COR-L47 (cell line): ENCODE measurements around the gene TRMT2A.

ENCODE experiments used
- DNase-seq: peaks from one replicate; lab custom pipeline; 2025; lab: John Stamatoyannopoulos, UW

The TRMT2A gene

DNA sequence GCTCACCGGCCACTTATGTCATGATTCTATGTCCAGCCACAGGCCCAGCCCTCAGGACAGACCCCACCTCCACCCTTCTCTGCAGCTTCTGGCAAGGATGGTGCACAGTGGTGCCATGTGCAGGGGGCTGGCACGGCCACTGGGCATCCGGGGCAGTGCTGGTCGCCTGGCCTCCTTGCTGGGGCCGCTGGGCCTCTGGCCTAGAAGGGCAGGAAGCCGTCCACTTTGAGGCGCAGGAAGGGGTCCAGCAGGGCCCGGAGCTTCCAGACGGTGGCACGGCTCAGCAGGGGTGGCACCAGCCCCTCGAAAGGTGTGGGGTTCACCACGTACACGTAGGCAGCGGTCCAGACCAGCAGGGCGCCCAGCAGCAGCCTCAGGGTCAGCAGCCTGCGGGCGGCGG is 31.4 kb upstream of the TRMT2A start:
- no peak for DNase-seq

DNA sequence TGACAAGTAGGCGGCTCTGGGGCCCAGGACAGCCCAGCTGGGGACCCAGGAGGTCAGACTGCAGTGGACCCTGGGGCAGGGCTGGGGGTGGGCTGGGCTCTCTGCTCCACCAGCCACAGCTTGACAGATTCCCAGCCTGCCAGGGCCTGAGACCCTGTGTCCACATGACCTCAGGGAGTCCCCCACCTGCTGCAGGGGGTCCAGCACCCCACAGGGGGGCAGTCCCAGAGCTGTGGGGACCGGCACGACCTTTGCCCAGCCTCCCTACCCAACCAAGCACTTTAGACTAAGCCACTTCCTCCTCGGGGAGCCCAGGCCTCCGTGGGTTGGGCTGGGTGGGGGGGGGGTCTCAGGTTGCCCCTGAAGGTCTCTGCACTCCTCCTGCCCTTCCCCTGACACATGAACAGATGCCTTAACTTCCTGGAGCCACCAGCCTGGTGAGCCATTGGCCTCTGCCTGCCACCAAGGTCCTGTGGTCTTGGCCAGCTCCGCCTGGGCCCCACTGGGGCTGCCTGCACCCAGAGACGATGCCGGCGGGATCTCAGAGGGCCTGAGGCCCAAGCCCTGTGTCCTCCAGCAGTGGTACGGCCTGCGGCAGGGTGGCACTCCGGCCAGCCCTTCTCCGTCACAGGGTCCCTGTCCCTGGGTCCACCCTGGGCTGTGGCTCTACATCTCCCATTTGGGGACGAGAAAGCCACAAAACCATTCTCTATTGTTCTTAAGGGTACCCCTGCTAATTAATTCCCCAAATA is 30.4 kb upstream of the TRMT2A start:
- no peak for DNase-seq

DNA sequence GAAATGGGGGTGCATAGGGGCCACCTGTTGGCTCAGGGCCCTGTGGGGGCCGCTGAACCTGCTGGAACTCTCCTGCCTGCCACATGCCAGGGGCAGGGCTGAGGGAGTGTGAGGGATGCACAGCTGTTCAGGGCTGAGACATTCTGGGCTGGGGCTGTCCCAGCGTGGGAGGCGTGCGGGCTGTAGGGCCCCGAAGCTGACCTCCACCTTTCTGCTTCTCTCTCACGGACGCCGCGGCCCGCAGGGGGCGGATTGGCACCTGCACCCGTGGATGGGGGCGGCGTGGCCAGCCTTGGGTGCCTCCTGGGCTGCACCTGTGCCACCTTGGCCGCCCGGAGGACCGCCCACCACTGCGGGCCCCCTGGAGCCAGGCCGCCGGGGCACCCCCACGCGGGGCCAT is 29.8 kb upstream of the TRMT2A start:
- DNase-seq: no peak

DNA sequence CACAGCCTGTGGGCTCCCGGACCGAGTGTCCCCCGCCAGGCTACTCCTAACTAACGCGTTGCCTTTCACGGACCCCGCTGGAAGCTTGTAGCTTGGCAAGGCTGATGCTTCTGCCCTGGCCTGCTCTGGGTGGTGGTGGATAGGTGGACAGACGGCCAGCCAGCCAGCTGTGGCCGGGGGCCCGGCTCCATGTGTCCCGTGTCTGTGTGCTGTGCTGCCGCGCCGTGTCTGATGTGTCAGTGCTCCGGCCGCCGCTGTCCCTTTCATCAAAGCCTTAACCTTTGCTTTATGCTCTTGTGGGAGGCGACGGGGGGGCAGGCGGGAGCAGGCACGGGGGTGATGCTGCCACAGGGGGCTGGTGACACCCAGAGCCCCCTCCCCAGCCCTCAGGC is 28.8 kb upstream of the TRMT2A start:
- no peak for DNase-seq

DNA sequence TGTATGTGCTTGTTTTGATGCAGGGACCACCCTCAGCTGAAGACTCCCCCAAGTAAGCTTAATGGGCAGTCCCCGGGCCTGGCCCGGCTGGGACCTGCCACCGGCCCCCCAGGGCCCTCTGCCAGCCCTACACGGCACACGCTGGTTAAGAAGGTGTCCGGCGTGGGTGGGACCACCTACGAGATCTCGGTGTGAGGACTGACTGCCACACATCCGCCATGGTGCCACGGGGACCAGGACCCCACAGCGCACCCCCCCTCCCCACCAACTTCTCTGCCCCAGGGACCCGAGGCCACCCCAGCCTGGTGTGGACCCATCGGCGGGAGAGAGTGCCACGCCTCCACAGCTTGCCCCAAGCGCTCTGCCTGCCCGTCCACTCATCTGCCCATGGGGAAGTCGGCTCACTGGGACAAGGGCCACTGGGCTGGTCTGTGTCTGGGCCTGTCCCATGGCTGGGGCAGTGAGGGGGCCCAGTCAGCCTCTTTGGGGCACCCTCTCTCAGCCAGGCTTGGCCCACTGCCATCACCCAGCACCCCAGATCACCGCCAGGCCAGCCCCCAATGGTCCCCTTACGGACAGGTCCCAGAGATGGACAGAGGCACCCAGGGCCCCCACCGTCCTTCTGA is 28.3 kb upstream of the TRMT2A start:
- no peak for DNase-seq

DNA sequence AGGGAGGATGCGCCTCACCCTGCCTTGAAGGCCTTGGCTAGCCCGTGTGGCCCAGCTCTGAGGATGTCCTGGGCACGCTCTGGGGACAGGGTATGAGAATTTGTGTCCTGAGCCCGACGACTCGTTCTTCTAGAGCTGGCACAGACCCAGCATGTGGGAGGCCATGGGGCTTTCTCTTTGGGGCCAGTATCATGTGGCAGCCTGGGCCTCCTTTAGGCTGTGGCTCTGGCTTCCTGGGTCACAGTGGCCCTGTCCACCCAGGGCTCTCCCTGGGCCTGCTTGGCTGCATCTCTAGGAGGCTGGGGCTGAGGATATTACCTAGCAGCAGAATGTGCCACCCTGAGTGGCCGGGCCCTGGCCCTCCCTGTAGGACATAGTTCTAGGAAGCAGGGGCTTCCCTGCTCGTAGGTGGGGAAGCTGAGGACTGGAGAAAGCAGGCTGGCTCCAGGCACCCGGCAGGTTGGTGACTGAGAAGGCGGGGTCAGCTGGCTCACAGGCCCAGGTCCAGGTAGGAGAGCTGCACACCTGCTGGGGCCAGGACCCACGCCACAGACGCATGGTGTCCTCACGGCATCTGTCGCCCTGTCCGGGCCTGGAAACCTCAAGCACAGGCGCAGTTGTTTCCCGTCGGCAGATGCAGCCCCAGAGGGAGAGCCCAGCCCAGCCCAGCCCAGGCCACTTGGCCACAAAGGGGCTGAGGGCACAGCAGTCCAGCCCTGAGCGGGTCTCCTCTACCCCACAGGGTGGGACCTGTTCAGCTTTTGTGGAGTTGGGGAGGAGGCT is 27.0 kb upstream of the TRMT2A start:
- DNase-seq: no peak

DNA sequence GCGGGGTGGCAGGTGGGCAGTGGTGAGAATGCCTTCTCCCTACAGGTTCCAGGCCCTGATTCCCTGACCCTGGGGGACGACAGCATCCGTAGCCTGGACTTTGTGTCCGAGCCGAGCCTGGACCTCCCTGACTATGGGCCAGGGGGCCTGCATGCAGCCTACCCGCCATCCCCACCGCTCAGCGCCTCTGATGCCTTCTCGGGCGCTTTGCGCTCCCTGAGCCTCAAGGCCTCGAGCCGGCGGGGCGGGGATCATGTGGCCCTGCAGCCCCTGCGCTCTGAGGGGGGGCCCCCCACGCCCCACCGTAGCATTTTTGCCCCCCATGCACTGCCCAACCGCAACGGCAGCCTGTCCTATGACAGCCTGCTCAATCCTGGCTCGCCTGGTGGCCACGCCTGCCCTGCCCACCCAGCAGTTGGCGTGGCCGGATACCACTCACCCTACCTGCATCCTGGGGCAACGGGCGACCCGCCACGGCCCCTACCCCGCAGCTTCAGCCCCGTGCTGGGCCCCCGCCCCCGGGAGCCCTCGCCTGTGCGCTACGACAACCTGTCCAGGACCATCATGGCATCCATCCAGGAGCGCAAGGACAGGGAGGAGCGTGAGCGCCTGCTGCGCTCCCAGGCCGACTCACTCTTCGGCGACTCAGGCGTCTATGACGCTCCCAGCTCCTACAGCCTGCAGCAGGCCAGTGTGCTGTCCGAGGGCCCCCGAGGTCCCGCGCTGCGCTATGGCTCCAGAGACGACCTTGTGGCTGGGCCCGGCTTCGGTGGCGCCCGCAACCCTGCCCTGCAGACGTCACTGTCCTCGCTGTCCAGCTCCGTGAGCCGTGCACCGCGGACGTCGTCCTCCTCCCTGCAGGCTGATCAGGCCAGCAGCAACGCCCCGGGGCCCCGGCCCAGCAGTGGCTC is 25.9 kb upstream of the TRMT2A start:
- DNase-seq: no peak

DNA sequence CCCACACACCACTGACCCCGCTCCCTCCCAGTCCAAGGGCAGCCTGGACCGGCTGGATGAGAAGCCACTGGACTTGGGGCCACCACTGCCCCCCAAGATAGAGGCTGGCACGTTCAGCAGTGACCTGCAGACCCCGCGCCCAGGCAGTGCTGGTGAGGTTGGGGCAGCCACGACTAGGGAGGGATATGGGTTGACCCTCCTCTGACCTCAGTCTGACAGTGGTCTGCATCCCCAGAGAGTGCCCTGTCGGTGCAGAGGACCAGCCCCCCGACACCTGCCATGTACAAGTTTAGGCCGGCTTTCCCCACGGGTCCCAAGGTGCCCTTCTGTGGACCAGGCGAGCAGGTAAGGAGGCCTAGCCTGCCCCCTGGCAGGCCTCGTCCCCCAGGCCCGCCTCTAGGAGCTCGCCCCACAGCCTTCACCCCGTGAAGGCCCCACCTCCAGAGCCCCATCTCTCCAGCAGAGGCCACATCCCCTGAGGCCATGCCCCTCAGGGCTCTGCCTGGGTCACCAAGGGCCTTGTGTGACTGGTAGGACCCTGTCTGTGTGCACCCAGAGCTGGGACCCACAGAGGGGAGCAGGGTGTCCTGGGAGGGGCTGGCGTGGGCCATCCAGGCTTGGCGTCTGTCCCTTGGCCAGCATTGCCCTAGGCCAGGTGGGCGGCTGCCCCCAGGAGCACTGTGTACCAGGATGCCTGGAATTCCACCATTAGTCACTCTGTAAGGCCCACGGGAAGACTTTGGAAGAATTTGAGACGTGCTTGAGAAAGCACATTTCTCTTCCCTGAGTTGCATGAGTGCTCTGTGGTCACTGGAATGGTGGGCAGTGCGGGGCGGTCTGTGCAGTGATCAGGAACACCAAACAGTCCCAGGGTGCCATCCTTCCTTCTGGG is 24.4 kb upstream of the TRMT2A start:
- no peak for DNase-seq

DNA sequence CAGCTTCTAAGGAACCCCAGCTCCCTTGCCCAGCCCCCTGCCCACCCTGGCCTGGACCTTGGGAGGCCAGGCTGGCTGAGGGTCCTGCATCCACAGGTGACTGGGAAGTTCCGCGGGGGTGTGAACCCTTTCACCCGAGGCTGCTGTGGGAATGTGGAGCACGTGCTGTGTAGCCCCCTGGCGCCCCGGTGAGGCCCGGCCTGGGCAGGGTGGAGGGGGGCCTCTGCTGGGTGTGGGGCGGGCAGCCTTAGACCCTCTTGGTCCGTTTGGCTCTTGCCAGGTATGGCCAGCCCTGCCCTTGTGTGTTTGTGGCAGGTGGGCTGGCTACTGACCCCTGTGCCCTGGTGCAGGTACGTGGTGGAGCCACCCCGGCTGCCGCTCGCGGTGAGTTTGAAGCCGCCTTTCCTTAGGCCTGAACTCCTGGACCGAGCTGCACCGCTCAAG is 23.5 kb upstream of the TRMT2A start:
- no peak for DNase-seq

DNA sequence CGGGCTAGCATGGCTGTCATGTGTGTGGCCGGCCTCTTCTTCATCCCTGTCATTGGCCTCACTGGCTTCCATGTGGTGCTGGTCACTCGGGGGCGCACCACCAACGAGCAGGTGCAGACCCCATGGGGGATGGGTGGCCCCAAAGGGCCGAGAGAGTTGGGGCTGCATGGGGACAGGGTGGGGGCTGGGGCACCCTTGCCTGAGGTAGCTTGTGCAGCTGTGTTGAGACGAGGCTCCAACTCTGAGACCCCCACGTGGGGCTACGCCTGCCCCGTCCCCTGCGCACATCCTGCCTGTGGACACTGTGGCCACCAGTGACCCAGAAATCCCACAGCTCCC is 23.1 kb upstream of the TRMT2A start:
- DNase-seq: no peak

DNA sequence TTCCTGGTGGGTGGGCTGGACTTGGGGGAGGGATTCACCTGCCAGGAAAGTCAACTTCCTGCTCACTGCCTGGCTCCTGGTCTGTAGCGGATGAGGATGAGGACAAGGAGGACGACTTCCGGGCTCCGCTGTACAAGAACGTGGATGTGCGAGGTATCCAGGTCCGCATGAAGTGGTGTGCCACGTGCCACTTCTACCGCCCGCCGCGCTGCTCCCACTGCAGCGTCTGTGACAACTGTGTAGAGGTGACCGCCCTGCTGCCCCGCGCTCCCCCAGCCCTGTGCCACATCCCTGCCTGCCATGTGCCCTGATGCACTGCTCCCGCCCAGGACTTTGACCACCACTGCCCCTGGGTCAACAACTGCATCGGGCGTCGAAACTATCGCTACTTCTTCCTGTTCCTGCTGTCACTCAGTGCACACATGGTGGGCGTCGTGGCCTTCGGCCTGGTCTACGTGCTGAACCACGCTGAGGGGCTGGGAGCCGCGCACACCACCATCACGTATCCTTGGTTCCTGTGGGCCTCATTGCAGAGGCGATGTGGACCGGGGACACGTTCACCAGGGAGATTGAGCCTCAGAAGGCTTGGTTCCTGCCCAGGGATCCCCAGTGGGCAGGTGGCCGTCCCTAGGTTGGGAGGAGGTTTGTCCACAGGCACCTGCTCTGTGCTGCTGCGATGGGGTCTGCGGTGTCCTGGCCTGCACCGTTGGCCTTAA is 22.5 kb upstream of the TRMT2A start:
- DNase-seq: no peak

DNA sequence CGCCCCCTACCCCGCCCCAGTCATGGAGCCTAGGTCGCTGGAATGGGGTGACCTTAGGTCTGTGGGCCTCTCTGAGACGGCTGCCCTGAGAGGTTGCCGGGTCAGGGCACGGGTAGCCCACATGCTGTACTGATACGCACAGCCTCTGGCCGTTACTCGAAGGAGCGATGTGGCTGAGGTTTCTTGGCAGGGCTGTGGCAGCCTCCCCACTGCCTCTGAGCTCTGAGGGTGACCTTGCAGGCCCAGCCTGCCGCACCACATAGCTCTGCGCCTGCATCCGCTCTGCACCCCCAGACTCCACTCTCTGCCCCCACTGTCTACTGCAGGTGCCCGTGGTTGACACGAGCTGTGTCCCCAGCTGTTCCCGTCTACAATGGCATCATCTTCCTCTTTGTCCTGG is 21.8 kb upstream of the TRMT2A start:
- no peak for DNase-seq

DNA sequence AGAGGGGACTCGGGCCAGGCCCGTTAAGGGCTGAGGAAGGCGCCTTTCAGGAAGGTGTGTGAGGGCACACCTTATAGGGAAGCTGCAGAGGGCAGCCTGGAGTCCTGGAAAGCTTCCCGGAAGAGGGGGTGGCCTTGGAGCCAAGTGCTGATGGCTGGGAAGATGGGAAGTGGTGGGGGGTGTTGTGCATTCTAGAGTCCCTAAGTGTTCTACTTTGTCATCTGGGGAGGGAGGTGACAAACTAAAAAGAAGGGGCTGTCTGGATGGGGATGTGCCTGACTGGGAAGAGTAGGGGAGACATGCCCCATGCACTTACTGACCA is 21.4 kb upstream of the TRMT2A start:
- DNase-seq: no peak

DNA sequence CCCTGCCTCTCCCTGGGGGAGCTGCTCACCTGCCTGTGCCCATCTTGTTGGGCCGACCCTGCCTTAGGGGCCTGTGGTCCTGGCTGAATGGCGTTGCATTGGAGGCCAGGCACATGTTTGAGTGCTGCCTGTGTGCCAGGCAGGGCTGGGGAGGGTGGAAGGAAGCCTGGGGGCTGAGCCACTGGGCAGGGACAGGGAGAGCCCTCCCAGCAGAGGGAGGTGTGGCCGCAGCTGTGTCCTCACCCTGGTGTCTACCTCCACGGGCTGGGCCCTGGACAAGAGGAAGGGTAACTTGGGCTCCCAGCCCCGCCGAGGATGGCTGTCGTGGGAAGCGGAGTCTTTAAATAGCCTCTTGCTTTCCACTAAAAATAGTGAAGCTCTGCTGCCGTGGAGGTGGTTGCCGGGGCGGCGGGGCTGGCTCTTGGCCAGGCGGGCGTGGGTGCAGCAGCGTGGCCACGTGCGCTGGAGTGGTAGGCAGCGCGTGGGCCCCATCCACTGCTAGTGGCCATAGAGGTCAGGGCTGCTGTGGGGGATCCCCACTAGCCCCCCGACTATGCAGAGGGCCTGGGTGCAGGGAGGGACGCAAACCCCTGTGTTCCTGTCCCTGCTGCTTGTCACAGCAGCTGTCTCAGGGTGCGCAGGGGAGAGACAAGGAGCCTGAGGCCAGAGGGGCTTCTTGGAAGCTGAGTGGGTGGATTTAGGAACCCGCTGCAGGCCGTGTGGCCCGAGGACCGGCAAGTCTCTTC is 20.8 kb upstream of the TRMT2A start:
- DNase-seq: no peak

DNA sequence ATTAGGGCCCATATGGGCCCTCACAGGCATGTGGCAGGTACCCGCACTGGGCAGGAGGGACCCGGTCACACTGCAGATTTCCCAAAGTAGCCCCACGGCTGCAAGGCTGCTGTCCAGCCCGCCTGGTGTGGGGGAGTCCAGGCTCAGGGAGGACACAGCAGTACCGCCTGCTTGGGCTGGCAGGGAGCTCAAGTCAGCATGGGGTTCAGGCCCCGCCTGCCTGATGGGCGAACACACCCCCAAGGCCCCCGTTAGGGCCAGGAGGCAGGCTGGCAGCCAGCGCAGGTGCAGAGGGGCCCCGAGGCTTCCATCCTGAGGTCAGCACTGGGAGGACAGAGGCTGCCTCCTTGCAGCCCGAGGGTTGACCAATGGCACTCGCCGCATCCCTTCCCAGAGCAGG is 20.1 kb upstream of the TRMT2A start:
- no peak for DNase-seq

DNA sequence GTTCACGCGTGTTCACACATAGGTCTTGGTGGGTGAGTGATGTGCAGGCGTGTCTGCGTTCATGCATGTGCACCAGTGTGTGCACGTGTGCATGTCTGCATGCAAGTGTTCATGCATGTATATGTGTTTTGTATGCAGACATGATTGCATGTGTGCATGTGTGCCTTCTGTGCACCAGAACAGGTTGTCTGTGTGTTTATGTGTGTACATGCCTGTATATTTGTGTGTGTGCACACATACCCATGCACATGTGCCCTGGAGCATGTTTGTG is 19.5 kb upstream of the TRMT2A start:
- DNase-seq: no peak

DNA sequence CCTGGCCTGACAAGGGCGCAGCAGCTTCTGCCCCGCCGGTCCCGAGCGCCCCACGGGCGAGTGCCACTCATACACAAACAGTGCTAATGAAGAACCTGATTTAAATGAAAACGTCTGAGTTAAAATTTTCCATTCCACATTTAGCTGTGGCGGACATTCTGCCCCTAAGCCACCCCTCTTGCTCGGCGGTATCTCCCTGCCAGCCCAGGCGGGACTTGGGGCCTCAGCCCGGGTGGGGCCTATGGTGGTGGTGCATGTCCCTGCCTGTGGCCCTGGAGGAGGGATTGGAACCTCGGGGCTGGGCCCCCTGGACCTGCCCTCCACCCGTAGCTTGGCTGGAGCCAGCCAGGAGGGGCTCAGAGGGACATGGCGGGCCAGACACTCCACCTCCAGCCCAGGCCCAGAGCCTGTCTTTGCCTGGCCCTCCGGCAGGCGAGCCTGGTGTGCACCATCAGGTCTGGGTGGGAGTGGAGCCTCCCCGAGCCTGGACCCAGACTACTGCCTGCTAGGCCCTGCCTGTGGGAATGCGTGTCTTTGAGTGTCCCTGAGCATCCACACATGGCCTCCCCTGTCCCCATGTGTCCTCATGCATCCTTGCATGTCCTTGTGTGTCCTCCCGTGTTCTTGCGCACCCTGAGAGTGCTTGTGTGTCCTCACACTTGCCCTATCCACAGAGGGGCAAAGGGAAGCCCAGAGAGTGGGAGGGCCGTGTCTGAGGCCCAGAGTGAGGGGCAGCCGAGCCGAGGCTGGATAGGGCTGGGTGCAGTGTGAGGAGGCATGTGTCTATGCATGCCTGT is 19.0 kb upstream of the TRMT2A start:
- DNase-seq: no peak

DNA sequence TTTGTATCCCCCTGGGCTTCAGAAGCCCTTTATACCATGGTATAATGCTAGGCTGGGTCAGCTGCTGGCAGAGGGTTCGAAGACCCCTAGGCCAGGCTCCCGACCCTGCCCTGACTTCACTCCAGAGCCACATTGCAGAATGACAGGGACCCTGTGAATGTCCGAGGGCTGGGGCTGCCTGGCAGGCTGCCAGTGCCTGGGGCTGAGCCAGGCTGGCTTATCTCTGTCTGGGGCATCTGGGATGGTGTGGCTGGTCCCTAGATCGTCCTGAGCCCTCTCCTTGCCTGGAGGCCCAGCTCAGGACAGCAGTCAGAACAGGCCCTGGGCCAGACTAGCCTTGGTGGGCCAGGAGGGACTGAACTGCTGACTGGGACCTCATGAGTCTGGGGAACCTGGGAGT is 18.2 kb upstream of the TRMT2A start:
- no peak for DNase-seq

DNA sequence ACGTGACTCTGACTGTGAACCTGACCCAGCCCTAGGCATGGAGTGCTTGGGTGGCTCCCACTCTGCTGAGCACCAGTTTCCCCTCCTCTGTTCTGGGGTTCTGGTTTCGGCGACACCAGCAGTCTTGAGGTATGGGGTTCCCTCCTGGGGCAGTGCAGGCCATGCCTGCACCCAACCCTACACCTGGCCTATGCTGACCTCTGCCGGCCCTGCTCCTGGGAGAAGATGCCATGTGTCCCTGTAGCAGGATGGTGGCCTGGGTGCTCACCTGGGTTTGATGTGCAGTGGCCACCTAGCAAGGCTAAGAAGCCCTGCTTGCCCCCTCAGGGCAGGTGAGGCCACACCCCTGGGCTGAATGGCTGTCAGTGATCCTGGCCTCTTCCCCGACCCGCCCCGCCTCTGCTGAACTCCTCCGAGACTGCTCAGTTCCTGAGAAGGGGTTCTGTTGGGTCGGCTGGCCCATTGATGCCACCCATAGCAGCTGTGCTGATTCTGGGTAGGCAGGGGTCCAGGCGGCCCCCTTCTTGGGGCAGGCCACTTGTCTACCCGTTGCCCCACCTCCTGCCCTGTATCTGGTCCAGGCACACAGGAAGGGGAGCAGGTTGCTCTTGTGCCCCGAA is 17.0 kb upstream of the TRMT2A start:
- no peak for DNase-seq
